Spleen (tissue), 11 donors: ENCODE data around the gene DUSP9. TPM values are rescaled to one million over a fixed set of nuclear protein-coding genes. Genes with fewer than 3 reads are reported as not detected.
A peak's percentile ranks its signal among the peaks of the same experiment; 100 is the strongest.

Source experiments
- DNase-seq: peaks from one replicate; pipeline ENCODE4 v3.0.0-alpha.2; 2020
- H3K27ac ChIP-seq, 8 donors: fragments of 200-600 bp; sonication (generic) in 7 of 8; 1 replicate in 4 of 8; 2 replicates in 4 of 8; pipeline versions ENCODE4 v1.5.0 to v1.8.0; 2016 to 2021; ENCODE audit warnings: inconsistent platforms in 4 of 8, mild to moderate bottlenecking in 4 of 8, moderate library complexity in 1 of 8
- H3K27me3 ChIP-seq, 7 donors: fragments of 200-600 bp; sonication (generic) in 6 of 7; replicated peaks in 1 of 7; 1 replicate in 4 of 7; 2 replicates in 3 of 7; pipeline versions ENCODE4 v1.5.0 to v1.8.0; 2016 to 2021; ENCODE audit warnings: inconsistent platforms in 3 of 7, mild to moderate bottlenecking in 1 of 7
- H3K36me3 ChIP-seq, 6 donors: fragments of 200-600 bp; sonication (generic) in 5 of 6; 1 replicate in 4 of 6; 2 replicates in 2 of 6; pipeline versions ENCODE4 v1.5.0 to v1.8.0; 2016 to 2021; ENCODE audit warnings: inconsistent platforms in 2 of 6
- H3K4me1 ChIP-seq, 6 donors: fragments of 200-600 bp; sonication (generic) in 5 of 6; 1 replicate in 3 of 6; 2 replicates in 3 of 6; pipeline versions ENCODE4 v1.5.0 to v1.8.0; 2016 to 2021; ENCODE audit warnings: inconsistent platforms in 3 of 6
- H3K4me3 ChIP-seq, 8 donors: fragments of 200-600 bp; sonication (generic) in 7 of 8; 1 replicate in 4 of 8; 2 replicates in 4 of 8; pipeline versions ENCODE4 v1.5.0 to v1.8.0; 2016 to 2021; ENCODE audit warnings: inconsistent platforms in 4 of 8, mild to moderate bottlenecking in 4 of 8, moderate library complexity in 2 of 8
- H3K9me3 ChIP-seq, 8 donors: fragments of 200-600 bp; sonication (generic) in 7 of 8; 1 replicate in 4 of 8; 2 replicates in 4 of 8; pipeline versions ENCODE4 v1.5.0 to v1.8.0; 2016 to 2021; ENCODE audit warnings: inconsistent platforms in 4 of 8
- CTCF ChIP-seq, 11 experiments: fragments of 200-600 bp in 7 of 11; fragments of 450-650 bp in 4 of 11; sonication (generic) in 4 of 11; IDR thresholded peaks in 8 of 11; conservative IDR thresholded peaks in 3 of 11; 1 replicate in 7 of 11; 2 replicates in 4 of 11; pipeline versions ENCODE4 v1.4.0 to v1.8.0; 2016 to 2021; ENCODE audit warnings: antibody characterized with exemption in 11 of 11, inconsistent platforms in 4 of 11, mild to moderate bottlenecking in 1 of 11
- POLR2A ChIP-seq, 3 donors: fragments of 450-650 bp; IDR thresholded peaks; one replicate each; pipeline ENCODE4 v1.5.1; 2017; ENCODE audit warnings: antibody characterized with exemption in 3 of 3, mild to moderate bottlenecking in 1 of 3
- POLR2AphosphoS5 ChIP-seq, 3 donors: sonication (generic); formaldehyde crosslinking; IDR thresholded peaks; one replicate each; pipeline ENCODE4 v1.5.1; 2017; ENCODE audit warnings: antibody characterized with exemption in 3 of 3
- WGBS, 5 donors: extraction: QIAGEN DNeasy Blood & Tissue Kit in 3 of 5; methylation state at CpG; one replicate each; pipeline versions ENCODE4 v1.1.5 to v1.1.7; 2013 to 2018; 5-methylcytosine and 5-hydroxymethylcytosine counted together
- intact Hi-C: fragments of 100-400 bp; cut with DNase I; formaldehyde crosslinking; loops from one replicate; pipeline ENCODE4 v1.15.0; 2023; ENCODE audit warnings: low total_unique reads
- polyA plus RNA-seq, 3 donors: library from polyadenylated mRNA; stranded (reverse); fragments of 200-250 nt; gene quantifications; one replicate each; pipeline ENCODE4 v1.2.1, GENCODE V29; 2013
- total RNA-seq, 7 donors: library from RNA; depleted of rRNA in 3 of 7; stranded (reverse); fragments of >200 nt in 3 of 7; fragmentation: NEBNext Ultra II Directional in 4 of 7; extraction: Animal tissue kit (Norgen Biotek cat#: 25700) in 4 of 7; gene quantifications; one replicate each; pipeline versions ENCODE4 v1.1.0 to v1.2.1, GENCODE V29; 2016 to 2021
- donor health status: healthy with polysubstance abuse.
- donor health status: DM: no; HTN: no; CAD: no; lungs with moderate emphysema.
- donor health status: DM: no; HTN: no; CAD: no.
- donor health status: Bipolar disorder and iron deficiency.
- donor health status: healthy.
- donor health status: DM: no; HTN: no; CAD: no.
- donor health status: DM: yes; HTN: yes; CAD: no.

DUSP9 gene
- total and polyA plus RNA-seq, 10 donors, result 0.09 to 0.17 TPM; not detected in 8

DNA sequence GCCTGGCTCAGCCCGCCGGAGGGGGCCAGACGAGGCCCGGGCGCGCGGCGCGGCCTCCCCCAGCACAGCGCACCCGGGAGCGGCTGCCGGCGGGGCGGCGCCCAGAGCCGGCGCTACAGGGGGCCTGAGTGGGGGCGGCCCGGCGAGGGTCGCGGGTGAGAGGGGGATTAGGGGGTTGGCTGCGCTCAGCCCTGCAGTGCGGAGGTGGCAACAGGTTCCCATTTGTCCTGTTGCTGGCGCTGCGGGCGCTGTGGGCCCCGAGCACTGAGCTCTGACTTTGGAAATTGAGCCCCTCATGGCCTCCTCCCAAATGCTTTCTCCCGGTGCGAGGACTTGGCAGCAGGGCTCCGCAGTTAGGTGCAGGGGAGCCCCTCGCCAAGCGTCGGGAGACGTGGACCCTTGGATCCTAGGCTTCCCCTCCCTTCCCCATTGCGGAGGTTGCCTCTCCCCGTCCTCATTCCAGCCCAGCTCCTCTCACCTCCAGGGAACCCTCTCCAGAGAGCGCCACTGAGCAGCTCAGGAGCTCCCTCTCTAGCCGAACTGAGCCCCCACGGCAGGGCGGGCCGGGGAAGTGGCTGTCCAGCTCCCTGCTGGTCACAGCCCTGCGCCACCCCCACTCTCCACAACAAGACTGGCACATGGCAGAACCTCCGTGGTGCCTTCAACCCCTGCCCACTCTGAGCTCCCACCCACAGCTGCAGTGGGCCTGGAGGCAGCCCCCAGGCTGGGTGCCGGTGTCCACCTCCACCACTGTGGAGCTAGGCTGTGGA, 2.5 kb upstream of the DUSP9 start:
- TF ChIP-seq CTCF (IDR thresholded peaks at IDR 0.05 in 8 of 11, conservative IDR thresholded peaks at IDR 0.05 in 3 of 11), result no peak
- TF ChIP-seq POLR2AphosphoS5 (IDR thresholded peaks at IDR 0.05), result no peak
- TF ChIP-seq POLR2A (IDR thresholded peaks at IDR 0.05), result no peak
- intact Hi-C loops, result no loop called here
- Histone ChIP-seq H3K4me3 (peak overlapping the region in 1 of 8 donors; percentile 44), H3K36me3 (no peaks in the 10 kb centered on the region), H3K27ac (no peak overlapping the region), H3K27me3 (peaks cover 0 to 97% (median 79%) of the 10 kb centered on the region in 7 donors), H3K4me1 (peaks cover 4 to 50% (median 35%) of the 10 kb centered on the region in 6 donors), H3K9me3 (no peaks in the 10 kb centered on the region)
- 8 to 46% (median 15%) methylated on average over 3 to 46 of the region's 46 CpGs for WGBS, 5 donors
- DNase-seq, result peak; percentile 62

GRCh38 chrX:153645151-153645550, 1.9 kb upstream of the DUSP9 start:
- no peak overlapping the region for H3K4me3 ChIP-seq
- H3K4me1 ChIP-seq, result peaks cover 4 to 50% (median 35%) of the 10 kb centered on the region in 6 donors
- TF ChIP-seq POLR2A (IDR thresholded peaks at IDR 0.05) (no peak), CTCF (IDR thresholded peaks at IDR 0.05 in 8 of 11, conservative IDR thresholded peaks at IDR 0.05 in 3 of 11) (no peak), POLR2AphosphoS5 (IDR thresholded peaks at IDR 0.05) (no peak)
- H3K27ac ChIP-seq, result no peak overlapping the region
- 54 to 69% (median 62%) methylated on average over 6 of the region's 6 CpGs for WGBS, 5 donors
- no peak for DNase-seq
- no peaks in the 10 kb centered on the region for H3K9me3 ChIP-seq
- H3K27me3 ChIP-seq, result peaks cover 0 to 97% (median 81%) of the 10 kb centered on the region in 7 donors
- no peaks in the 10 kb centered on the region for H3K36me3 ChIP-seq
- intact Hi-C loops, result no loop called here

- Histone ChIP-seq H3K4me1 (peaks cover 4 to 50% (median 35%) of the 10 kb centered on the region in 6 donors), H3K9me3 (no peaks in the 10 kb centered on the region), H3K36me3 (no peaks in the 10 kb centered on the region), H3K4me3 (no peak overlapping the region), H3K27ac (no peak overlapping the region), H3K27me3 (peaks cover 0 to 88% (median 78%) of the 10 kb centered on the region in 7 donors)
- peak; percentile 51 for DNase-seq
- intact Hi-C loops, result no loop called here
- TF ChIP-seq CTCF (IDR thresholded peaks at IDR 0.05 in 8 of 11, conservative IDR thresholded peaks at IDR 0.05 in 3 of 11) (no peak), POLR2A (IDR thresholded peaks at IDR 0.05) (no peak), POLR2AphosphoS5 (IDR thresholded peaks at IDR 0.05) (no peak)
- 64 to 77% (median 67%) methylated on average over 10 of the region's 10 CpGs for WGBS, 5 donors
Measured at GRCh38 chrX:153645921-153646488, 998 bp upstream of the DUSP9 start.
